ENCODE results near the gene ATP9B.

- TF ChIP-seq POLR2A (IDR thresholded peaks at IDR 0.05; ENCODE audit: low read depth, low read length), result no peak
- no peak for TF ChIP-seq POLR2AphosphoS5 (IDR thresholded peaks at IDR 0.05; ENCODE audit: low read depth, low read length)
- TF ChIP-seq PAX5 (IDR thresholded peaks at IDR 0.05; ENCODE audit: insufficient read depth, low read length, severe bottlenecking), result no peak
Observed at GRCh38 chr18:79260023-79260422, 190.8 kb downstream of the ATP9B start.

Data from GM12891 (cell line).